ENCODE measurements around the gene MICAL3.

Gene MICAL3

DNA sequence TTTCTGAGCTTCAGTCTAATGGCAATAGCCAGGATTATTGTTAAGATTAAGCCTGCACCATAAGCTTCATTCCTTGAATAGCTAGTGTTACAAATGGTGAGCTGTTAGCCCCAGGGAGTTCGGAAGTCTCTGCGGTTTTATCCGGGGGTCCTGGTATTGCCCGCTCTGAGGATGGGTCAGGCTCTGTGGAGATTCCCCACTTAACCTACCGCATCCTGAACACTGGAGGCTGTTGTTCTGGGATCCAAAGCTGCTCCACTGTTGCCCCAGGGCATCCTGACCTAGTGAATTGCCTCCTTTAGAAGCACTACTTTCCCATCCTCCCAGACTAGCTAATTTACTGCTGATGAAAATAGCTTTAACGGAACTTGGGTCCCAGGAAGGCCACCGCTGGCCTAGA is 38.9 kb upstream of the MICAL3 start:
- no peak overlapping the region for H3K4me3 ChIP-seq (ENCODE audit: insufficient read length, low read depth)
- no peaks in the 10 kb centered on the region for H3K27me3 ChIP-seq (ENCODE audit: insufficient read depth, insufficient read length)
- H3K9ac ChIP-seq (ENCODE audit: insufficient read length, low read depth), result no peak overlapping the region
- DNase-seq (ENCODE audit: low read depth, low spot score), result no peak
- no peaks in the 10 kb centered on the region for H3K4me1 ChIP-seq (ENCODE audit: insufficient read depth, insufficient read length)
- no peak for TF ChIP-seq YY1 (IDR thresholded peaks at IDR 0.05; ENCODE audit: insufficient read depth, insufficient read length)
- TF ChIP-seq SUZ12 (IDR thresholded peaks at IDR 0.05; ENCODE audit: extremely low read depth, insufficient read depth, insufficient read length), result no peak
- TF ChIP-seq ZNF274 (IDR thresholded peaks at IDR 0.05; ENCODE audit: low read depth, low read length), result no peak
- no peaks in the 10 kb centered on the region; the same call in 1 of the 2 replicates for H3K9me3 ChIP-seq (ENCODE audit: insufficient read depth, low read length)
- no peaks in the 10 kb centered on the region for H3K36me3 ChIP-seq (ENCODE audit: insufficient read depth, insufficient read length, low read length)

DNA sequence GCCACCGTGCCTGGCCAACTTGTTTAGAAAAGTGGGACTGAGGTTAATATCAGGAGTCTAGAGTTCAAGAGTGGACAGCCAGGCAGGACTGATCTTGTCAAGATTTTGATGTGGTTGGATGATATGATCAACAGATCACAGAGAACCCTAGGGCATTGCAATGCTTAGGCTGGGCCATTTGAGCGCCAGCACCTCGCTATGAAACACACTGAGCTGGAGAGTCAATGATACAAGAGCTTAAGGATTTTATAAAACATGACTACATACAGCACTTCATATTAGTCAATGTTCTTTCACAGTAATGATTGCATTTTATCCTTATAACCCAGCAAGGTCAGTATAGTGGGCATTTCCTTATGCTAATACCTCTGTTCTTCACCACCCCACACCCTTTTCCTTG is 38.1 kb upstream of the MICAL3 start:
- H3K9me3 ChIP-seq (ENCODE audit: insufficient read depth, low read length), result no peaks in the 10 kb centered on the region
- H3K9ac ChIP-seq (ENCODE audit: insufficient read length, low read depth), result no peak overlapping the region
- H3K36me3 ChIP-seq (ENCODE audit: insufficient read depth, insufficient read length, low read length), result no peaks in the 10 kb centered on the region
- H3K4me3 ChIP-seq (ENCODE audit: insufficient read length, low read depth), result no peak overlapping the region
- TF ChIP-seq YY1 (IDR thresholded peaks at IDR 0.05; ENCODE audit: insufficient read depth, insufficient read length) (no peak), ZNF274 (IDR thresholded peaks at IDR 0.05; ENCODE audit: low read depth, low read length) (no peak), SUZ12 (IDR thresholded peaks at IDR 0.05; ENCODE audit: extremely low read depth, insufficient read depth, insufficient read length) (no peak)
- DNase-seq (ENCODE audit: low read depth, low spot score), result no peak
- H3K27me3 ChIP-seq (ENCODE audit: insufficient read depth, insufficient read length), result no peaks in the 10 kb centered on the region
- no peaks in the 10 kb centered on the region for H3K4me1 ChIP-seq (ENCODE audit: insufficient read depth, insufficient read length)

DNA sequence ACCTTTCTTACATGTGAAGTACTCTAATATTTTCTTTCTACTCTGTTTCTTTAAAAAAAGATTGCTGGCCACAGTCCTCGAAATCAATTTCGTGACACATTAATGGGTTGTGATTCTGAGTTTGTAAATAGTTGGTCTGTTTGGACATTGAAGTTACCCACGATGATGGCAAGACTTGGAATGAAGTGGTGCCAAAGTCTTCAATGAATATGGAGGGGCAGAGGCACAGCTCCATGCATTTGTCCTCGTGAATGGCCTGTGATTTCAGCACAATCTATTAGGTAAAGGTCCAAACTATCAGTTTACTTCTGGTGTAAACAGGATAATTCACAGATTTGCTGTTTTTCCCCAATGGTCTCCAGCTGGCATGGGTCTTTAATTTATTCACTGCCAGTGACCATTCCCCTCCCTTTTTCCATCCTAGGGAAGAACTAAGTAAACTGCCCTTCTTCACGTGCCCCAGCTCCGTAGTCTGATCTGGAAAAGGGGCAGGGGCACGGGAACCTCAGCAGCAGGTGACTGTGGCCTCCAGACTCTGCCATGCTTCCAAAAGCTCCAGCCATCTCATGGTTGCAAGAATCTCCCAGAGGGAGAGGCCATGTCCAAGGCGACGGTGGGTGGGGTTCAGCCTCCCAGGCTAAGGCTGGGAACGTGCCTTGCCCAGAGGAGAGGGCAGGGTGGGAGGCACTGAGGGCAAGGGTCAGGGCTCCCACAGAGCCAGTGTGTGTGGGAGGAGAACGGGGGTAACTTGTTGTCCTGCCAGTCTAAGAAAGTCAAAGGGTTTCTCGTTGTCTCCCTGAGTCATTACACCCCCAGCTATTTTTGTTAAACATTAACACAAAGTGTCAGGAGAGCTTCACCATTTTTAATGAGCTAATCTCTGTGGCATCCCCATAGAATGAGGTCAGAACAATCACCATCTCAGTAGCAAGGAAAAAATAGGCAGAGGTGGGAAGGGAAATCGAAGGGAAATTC is 36.6 kb upstream of the MICAL3 start:
- Histone ChIP-seq H3K36me3 (ENCODE audit: insufficient read depth, insufficient read length, low read length) (no peaks in the 10 kb centered on the region), H3K9me3 (ENCODE audit: insufficient read depth, low read length) (no peaks in the 10 kb centered on the region), H3K9ac (ENCODE audit: insufficient read length, low read depth) (no peak overlapping the region), H3K4me3 (ENCODE audit: insufficient read length, low read depth) (no peak overlapping the region), H3K27me3 (ENCODE audit: insufficient read depth, insufficient read length) (no peaks in the 10 kb centered on the region), H3K4me1 (ENCODE audit: insufficient read depth, insufficient read length) (peaks cover 5% of the 10 kb centered on the region)
- DNase-seq (ENCODE audit: low read depth, low spot score), result no peak
- TF ChIP-seq ZNF274 (IDR thresholded peaks at IDR 0.05; ENCODE audit: low read depth, low read length) (no peak), SUZ12 (IDR thresholded peaks at IDR 0.05; ENCODE audit: extremely low read depth, insufficient read depth, insufficient read length) (no peak)

DNA sequence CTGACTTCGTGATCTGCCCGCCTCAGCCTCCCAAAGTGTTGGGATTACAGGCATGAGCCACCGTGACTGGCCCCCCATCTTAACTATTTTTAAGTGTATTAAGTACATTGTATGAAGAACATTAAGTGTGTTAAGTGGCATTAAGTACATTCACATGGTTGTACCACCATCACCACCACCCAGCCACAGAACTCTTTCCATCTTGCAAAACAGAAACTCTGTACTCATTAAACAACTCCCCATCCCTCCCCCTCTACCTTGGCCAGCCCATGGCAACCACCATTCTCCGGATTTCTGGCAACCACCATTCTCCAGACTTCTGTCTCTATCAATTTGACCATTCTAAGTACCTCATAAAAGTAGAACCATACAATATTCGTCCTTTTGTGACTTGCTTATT is 35.6 kb upstream of the MICAL3 start:
- Histone ChIP-seq H3K36me3 (ENCODE audit: insufficient read depth, insufficient read length, low read length) (no peaks in the 10 kb centered on the region), H3K9me3 (ENCODE audit: insufficient read depth, low read length) (no peaks in the 10 kb centered on the region), H3K4me3 (ENCODE audit: insufficient read length, low read depth) (no peak overlapping the region), H3K27me3 (ENCODE audit: insufficient read depth, insufficient read length) (no peaks in the 10 kb centered on the region), H3K4me1 (ENCODE audit: insufficient read depth, insufficient read length) (peaks cover 5% of the 10 kb centered on the region), H3K9ac (ENCODE audit: insufficient read length, low read depth) (no peak overlapping the region)
- DNase-seq (ENCODE audit: low read depth, low spot score), result no peak
- no peak for TF ChIP-seq ZNF274 (IDR thresholded peaks at IDR 0.05; ENCODE audit: low read depth, low read length)
- TF ChIP-seq SUZ12 (IDR thresholded peaks at IDR 0.05; ENCODE audit: extremely low read depth, insufficient read depth, insufficient read length), result no peak
- TF ChIP-seq YY1 (IDR thresholded peaks at IDR 0.05; ENCODE audit: insufficient read depth, insufficient read length), result no peak

DNA sequence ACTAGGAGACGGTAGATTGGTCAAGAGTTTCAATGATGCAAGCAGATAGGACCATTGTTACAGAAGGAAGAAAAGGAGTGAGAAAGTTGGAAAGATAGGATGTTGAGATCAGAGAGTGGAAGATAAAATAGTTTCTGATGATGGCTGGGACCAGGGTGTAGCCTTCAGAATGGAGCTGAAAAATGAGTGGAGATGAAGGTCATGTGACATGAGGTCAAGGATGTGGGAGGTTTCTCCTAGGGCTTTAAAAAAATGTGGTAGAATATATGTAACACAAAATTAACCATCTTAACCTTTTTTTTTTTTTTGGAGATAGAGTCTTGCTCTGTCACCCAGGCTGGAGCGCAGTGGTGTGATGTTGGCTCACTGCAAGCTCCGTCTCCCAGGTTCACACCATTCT is 35.1 kb upstream of the MICAL3 start:
- H3K27me3 ChIP-seq (ENCODE audit: insufficient read depth, insufficient read length), result no peaks in the 10 kb centered on the region
- H3K36me3 ChIP-seq (ENCODE audit: insufficient read depth, insufficient read length, low read length), result no peaks in the 10 kb centered on the region
- no peaks in the 10 kb centered on the region for H3K9me3 ChIP-seq (ENCODE audit: insufficient read depth, low read length)
- no peak overlapping the region for H3K9ac ChIP-seq (ENCODE audit: insufficient read length, low read depth)
- H3K4me1 ChIP-seq (ENCODE audit: insufficient read depth, insufficient read length), result peaks cover 5% of the 10 kb centered on the region
- no peak for DNase-seq (ENCODE audit: low read depth, low spot score)
- TF ChIP-seq ZNF274 (IDR thresholded peaks at IDR 0.05; ENCODE audit: low read depth, low read length) (no peak), SUZ12 (IDR thresholded peaks at IDR 0.05; ENCODE audit: extremely low read depth, insufficient read depth, insufficient read length) (no peak), YY1 (IDR thresholded peaks at IDR 0.05; ENCODE audit: insufficient read depth, insufficient read length) (no peak)
- no peak overlapping the region for H3K4me3 ChIP-seq (ENCODE audit: insufficient read length, low read depth)

DNA sequence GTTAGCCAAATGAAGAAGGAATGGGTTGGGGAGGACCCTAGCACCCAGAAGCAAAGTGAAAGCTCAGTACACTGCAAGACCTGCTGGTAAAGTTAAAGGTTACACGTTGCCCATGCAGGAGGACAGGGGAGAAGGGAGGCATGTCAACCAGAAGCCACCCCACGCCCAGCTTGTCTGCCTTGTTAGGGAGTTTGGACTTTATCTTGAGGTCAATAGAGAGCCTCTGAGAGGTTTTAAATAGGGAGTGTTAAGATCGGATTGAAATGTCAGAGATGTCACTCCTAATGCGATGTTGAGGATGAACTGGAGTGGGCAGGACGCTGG is 34.7 kb upstream of the MICAL3 start:
- 0 out of 2 replicates have a peak, but pooled peaks cover under 1% of the 10 kb centered on the region for H3K9me3 ChIP-seq (ENCODE audit: insufficient read depth, low read length)
- H3K4me3 ChIP-seq (ENCODE audit: insufficient read length, low read depth), result no peak overlapping the region
- no peak for TF ChIP-seq SUZ12 (IDR thresholded peaks at IDR 0.05; ENCODE audit: extremely low read depth, insufficient read depth, insufficient read length)
- no peak for TF ChIP-seq YY1 (IDR thresholded peaks at IDR 0.05; ENCODE audit: insufficient read depth, insufficient read length)
- TF ChIP-seq ZNF274 (IDR thresholded peaks at IDR 0.05; ENCODE audit: low read depth, low read length), result no peak
- no peak overlapping the region for H3K9ac ChIP-seq (ENCODE audit: insufficient read length, low read depth)
- no peaks in the 10 kb centered on the region for H3K27me3 ChIP-seq (ENCODE audit: insufficient read depth, insufficient read length)
- H3K36me3 ChIP-seq (ENCODE audit: insufficient read depth, insufficient read length, low read length), result no peaks in the 10 kb centered on the region
- no peak for DNase-seq (ENCODE audit: low read depth, low spot score)
- H3K4me1 ChIP-seq (ENCODE audit: insufficient read depth, insufficient read length), result peaks cover 5% of the 10 kb centered on the region

DNA sequence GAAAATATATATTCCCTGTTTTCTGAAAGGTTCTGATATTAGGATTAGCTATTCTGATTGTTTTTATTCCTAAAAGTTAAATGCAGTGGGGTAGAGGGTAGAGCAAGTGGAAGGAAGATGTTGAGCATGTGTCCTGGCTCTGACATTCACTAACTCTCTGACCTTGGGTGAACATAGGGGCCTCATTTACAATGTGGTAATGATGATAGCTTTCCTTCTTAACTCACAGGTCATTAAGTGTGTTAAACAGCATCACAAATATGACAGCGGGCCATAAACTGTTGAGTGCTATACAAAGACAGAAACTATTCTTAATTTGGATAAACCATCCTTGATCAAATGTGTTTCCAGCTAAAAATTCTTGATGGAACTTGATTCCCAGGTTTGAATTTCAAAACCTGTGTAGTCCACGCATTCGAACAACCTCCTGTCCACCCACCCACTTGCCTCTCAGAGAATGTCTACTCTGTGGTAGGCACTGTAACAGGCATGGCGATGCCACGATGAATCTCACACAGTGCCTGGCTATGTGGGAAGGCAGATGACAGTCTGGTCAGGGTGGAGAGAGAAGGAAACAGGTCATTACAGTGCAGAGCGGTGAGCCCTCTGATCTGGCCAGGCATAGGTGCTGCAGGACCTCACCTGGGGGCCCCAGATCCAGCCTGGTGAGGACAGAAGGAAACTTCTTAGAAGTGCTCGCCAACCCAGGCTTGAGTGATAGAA is 34.2 kb upstream of the MICAL3 start:
- Histone ChIP-seq H3K27me3 (ENCODE audit: insufficient read depth, insufficient read length) (no peaks in the 10 kb centered on the region), H3K4me3 (ENCODE audit: insufficient read length, low read depth) (no peak overlapping the region), H3K4me1 (ENCODE audit: insufficient read depth, insufficient read length) (peaks cover 7% of the 10 kb centered on the region), H3K9me3 (ENCODE audit: insufficient read depth, low read length) (peaks cover 4% of the 10 kb centered on the region; the same call in 1 of the 2 replicates), H3K36me3 (ENCODE audit: insufficient read depth, insufficient read length, low read length) (no peaks in the 10 kb centered on the region), H3K9ac (ENCODE audit: insufficient read length, low read depth) (no peak overlapping the region)
- DNase-seq (ENCODE audit: low read depth, low spot score), result no peak
- TF ChIP-seq SUZ12 (IDR thresholded peaks at IDR 0.05; ENCODE audit: extremely low read depth, insufficient read depth, insufficient read length) (no peak), ZNF274 (IDR thresholded peaks at IDR 0.05; ENCODE audit: low read depth, low read length) (no peak), YY1 (IDR thresholded peaks at IDR 0.05; ENCODE audit: insufficient read depth, insufficient read length) (no peak)

Data from NT2/D1 (cell line).